Tibial artery (tissue), 4 donors: ENCODE data around the gene LRRC49.

Experiments
- DNase-seq, 2 donors: peaks; one replicate each; pipeline ENCODE4 v3.0.0-alpha.2; 2019
- H3K27ac ChIP-seq, 2 donors: fragments of 200-600 bp; sonication (generic) in 1 of 2; 1 replicate in 1 of 2; 2 replicates in 1 of 2; pipeline ENCODE4 v1.5.1; 2018 to 2019; ENCODE audit warnings: mild to moderate bottlenecking in 1 of 2
- H3K27me3 ChIP-seq, 2 donors: fragments of 200-600 bp; sonication (generic) in 1 of 2; one replicate each; pipeline versions ENCODE4 v1.5.1 to v1.6.0; 2016 to 2019
- H3K36me3 ChIP-seq, 3 donors: fragments of 200-600 bp; sonication (generic) in 2 of 3; one replicate each; pipeline ENCODE4 v1.5.1; 2016 to 2019; ENCODE audit warnings: mild to moderate bottlenecking in 2 of 3
- H3K4me1 ChIP-seq, 4 donors: fragments of 200-600 bp; sonication (generic) in 2 of 4; 1 replicate in 3 of 4; 2 replicates in 1 of 4; pipeline ENCODE4 v1.5.1; 2016 to 2019
- H3K4me3 ChIP-seq, 2 donors: fragments of 200-600 bp; sonication (generic) in 1 of 2; 1 replicate in 1 of 2; 2 replicates in 1 of 2; pipeline ENCODE4 v1.5.1; 2018 to 2019; ENCODE audit warnings: mild to moderate bottlenecking in 2 of 2
- H3K9me3 ChIP-seq, 3 donors: fragments of 200-600 bp; sonication (generic) in 1 of 3; one replicate each; pipeline ENCODE4 v1.5.1; 2016 to 2019
- CTCF ChIP-seq, 2 experiments: fragments of 200-600 bp in 1 of 2; fragments of 450-650 bp in 1 of 2; IDR thresholded peaks; one replicate each; pipeline ENCODE4 v1.5.1; 2017 to 2019; ENCODE audit warnings: antibody characterized with exemption in 2 of 2, mild to moderate bottlenecking in 1 of 2, moderate library complexity in 1 of 2
- intact Hi-C: fragments of 100-400 bp; cut with DNase I; formaldehyde crosslinking; loops from one replicate; pipeline ENCODE4 v1.15.0; 2023; ENCODE audit warnings: low total_unique reads

Gene LRRC49

GRCh38 chr15:71048913-71049675 is 156.5 kb downstream of the LRRC49 start:
- intact Hi-C loops = no loop called here
- peaks cover 0 to 9% (median 0%) of the 10 kb centered on the region in 3 donors for H3K36me3 ChIP-seq
- no peaks in the 10 kb centered on the region for H3K4me1 ChIP-seq
- no peak overlapping the region for H3K27ac ChIP-seq
- TF ChIP-seq CTCF (IDR thresholded peaks at IDR 0.05) = no peak
- no peak overlapping the region for H3K4me3 ChIP-seq
- no peaks in the 10 kb centered on the region for H3K27me3 ChIP-seq
- DNase-seq = no peak
- H3K9me3 ChIP-seq = no peaks in the 10 kb centered on the region

GRCh38 chr15:71049706-71050422 is 157.2 kb downstream of the LRRC49 start:
- no peaks in the 10 kb centered on the region for H3K27me3 ChIP-seq
- no peaks in the 10 kb centered on the region for H3K9me3 ChIP-seq
- no peak overlapping the region for H3K4me3 ChIP-seq
- intact Hi-C loops = no loop called here
- DNase-seq = no peak
- no peak for TF ChIP-seq CTCF (IDR thresholded peaks at IDR 0.05)
- peaks cover 0 to 9% (median 0%) of the 10 kb centered on the region in 3 donors for H3K36me3 ChIP-seq
- H3K27ac ChIP-seq = no peak overlapping the region
- H3K4me1 ChIP-seq = no peaks in the 10 kb centered on the region

GRCh38 chr15:71050461-71050860 is 157.8 kb downstream of the LRRC49 start:
- TF ChIP-seq CTCF (IDR thresholded peaks at IDR 0.05) = no peak
- H3K4me3 ChIP-seq = no peak overlapping the region
- no peaks in the 10 kb centered on the region for H3K9me3 ChIP-seq
- no peak overlapping the region for H3K27ac ChIP-seq
- no peak for DNase-seq
- H3K4me1 ChIP-seq = no peaks in the 10 kb centered on the region
- intact Hi-C loops = no loop called here
- no peaks in the 10 kb centered on the region for H3K27me3 ChIP-seq
- peaks cover 0 to 9% (median 0%) of the 10 kb centered on the region in 3 donors for H3K36me3 ChIP-seq

GRCh38 chr15:71051539-71051938 is 158.9 kb downstream of the LRRC49 start:
- intact Hi-C loops = no loop called here
- no peak for DNase-seq
- no peak for TF ChIP-seq CTCF (IDR thresholded peaks at IDR 0.05)

GRCh38 chr15:71052356-71052755 is 159.7 kb downstream of the LRRC49 start:
- intact Hi-C loops = no loop called here
- no peak for TF ChIP-seq CTCF (IDR thresholded peaks at IDR 0.05)
- no peaks in the 10 kb centered on the region for H3K27me3 ChIP-seq
- peaks cover 0 to 9% (median 0%) of the 10 kb centered on the region in 3 donors for H3K36me3 ChIP-seq
- H3K27ac ChIP-seq = no peak overlapping the region
- no peak for DNase-seq
- no peaks in the 10 kb centered on the region for H3K4me1 ChIP-seq
- H3K4me3 ChIP-seq = no peak overlapping the region
- H3K9me3 ChIP-seq = peaks cover 0 to 2% (median 0%) of the 10 kb centered on the region in 3 donors

More at GRCh38 chr15:71051539-71051938, 158.9 kb downstream of the LRRC49 start:
- H3K27ac ChIP-seq = no peak overlapping the region
- H3K4me1 ChIP-seq = no peaks in the 10 kb centered on the region
- no peak overlapping the region for H3K4me3 ChIP-seq
- no peaks in the 10 kb centered on the region for H3K9me3 ChIP-seq
- H3K36me3 ChIP-seq = peaks cover 0 to 9% (median 0%) of the 10 kb centered on the region in 3 donors
- no peaks in the 10 kb centered on the region for H3K27me3 ChIP-seq
